Calu3 (cell line): ENCODE results near the gene PDCD4. TPM values are rescaled to one million over a fixed set of nuclear protein-coding genes. Genes with fewer than 3 reads are reported as not detected.

Experiments used
- BruUV-seq: library from RNA; stranded (reverse); fragments of 400-500 nt; replicated peaks from 2 replicates; lab custom pipeline; 2021; lab: Mats Ljungman, UMichigan
- CTCF ChIA-PET: fragments of 300-600 bp; sonication (Branson Sonifier 250); formaldehyde crosslinking; loops from one replicate; lab custom pipeline; 2022; ENCODE audit warnings: antibody characterized with exemption; lab: Charles Lee
- DNase-seq: peaks from one replicate; pipeline ENCODE4 v3.0.0; 2022
- H3K27ac Mint-ChIP-seq: one replicate; pipeline ENCODE4 v1.8.0; 2022; ENCODE audit warnings: mixed read lengths; ENCODE audit not compliant: unreplicated experiment
- H3K27me3 Mint-ChIP-seq: one replicate; pipeline ENCODE4 v1.8.0; 2022; ENCODE audit warnings: mixed read lengths; ENCODE audit not compliant: unreplicated experiment
- H3K36me3 Mint-ChIP-seq: one replicate; pipeline ENCODE4 v1.8.0; 2022; ENCODE audit warnings: mild to moderate bottlenecking, moderate library complexity, mixed read lengths; ENCODE audit not compliant: insufficient read depth, unreplicated experiment
- H3K4me1 Mint-ChIP-seq: one replicate; pipeline ENCODE4 v1.8.0; 2022; ENCODE audit warnings: mild to moderate bottlenecking, low read depth, mixed read lengths; ENCODE audit not compliant: unreplicated experiment
- H3K4me3 Mint-ChIP-seq: one replicate; pipeline ENCODE4 v1.8.0; 2022; ENCODE audit warnings: mild to moderate bottlenecking, low read depth, moderate library complexity, mixed read lengths; ENCODE audit not compliant: unreplicated experiment
- H3K9me3 Mint-ChIP-seq: one replicate; pipeline ENCODE4 v1.8.0; 2022; ENCODE audit warnings: low read depth, mixed read lengths; ENCODE audit not compliant: unreplicated experiment
- CTCF ChIP-seq: fragments of 200-600 bp; IDR thresholded peaks from one replicate; pipeline ENCODE4 v1.8.0; 2022; ENCODE audit warnings: antibody characterized with exemption; ENCODE audit not compliant: unreplicated experiment
- intact Hi-C: fragments of 100-400 bp; cut with micrococcal nuclease; formaldehyde crosslinking; loops from one replicate; pipeline ENCODE4 v1.10.0; 2022; ENCODE audit not compliant: unreplicated experiment
- total RNA-seq: library from RNA; stranded (reverse); gene quantifications from 2 replicates; pipeline ENCODE4 v1.2.3, GENCODE V29; 2022

The PDCD4 gene
- total RNA-seq, 1 experiment from 2014 or later: 26.1 TPM

- Mint-ChIP-seq H3K27me3 (no peaks in the 10 kb centered on the region), H3K9me3 (no peaks in the 10 kb centered on the region), H3K36me3 (no peaks in the 10 kb centered on the region), H3K4me3 (no peak overlapping the region), H3K27ac (no peak overlapping the region), H3K4me1 (no peaks in the 10 kb centered on the region)
- CTCF ChIA-PET: no interaction called here
- intact Hi-C loops: no loop called here
- DNase-seq: no peak
- no TSS peak for BruUV-seq
- TF ChIP-seq CTCF: no peak
Observed at GRCh38 chr10:110828525-110828924, 43.2 kb upstream of the PDCD4 start.

- Mint-ChIP-seq H3K4me1 (no peaks in the 10 kb centered on the region), H3K4me3 (no peak overlapping the region), H3K36me3 (no peaks in the 10 kb centered on the region), H3K27me3 (no peaks in the 10 kb centered on the region), H3K27ac (no peak overlapping the region), H3K9me3 (no peaks in the 10 kb centered on the region)
- no peak for TF ChIP-seq CTCF
- intact Hi-C loops: no loop called here
- BruUV-seq: no TSS peak
- DNase-seq: no peak
- CTCF ChIA-PET: no interaction called here
Observed at GRCh38 chr10:110829721-110830410, 41.9 kb upstream of the PDCD4 start.

GRCh38 chr10:110833234-110833940, 38.3 kb upstream of the PDCD4 start:
- Mint-ChIP-seq H3K27me3 (no peaks in the 10 kb centered on the region), H3K4me1 (no peaks in the 10 kb centered on the region), H3K27ac (no peak overlapping the region), H3K36me3 (no peaks in the 10 kb centered on the region), H3K4me3 (no peak overlapping the region), H3K9me3 (no peaks in the 10 kb centered on the region)
- TF ChIP-seq CTCF: no peak
- intact Hi-C loops: no loop called here
- no peak for DNase-seq
- no TSS peak for BruUV-seq
- CTCF ChIA-PET: no interaction called here

GRCh38 chr10:110833941-110834628, 37.6 kb upstream of the PDCD4 start:
- H3K27ac Mint-ChIP-seq: no peak overlapping the region
- no peak for TF ChIP-seq CTCF
- no peaks in the 10 kb centered on the region for H3K36me3 Mint-ChIP-seq
- intact Hi-C loops: no loop called here
- no peaks in the 10 kb centered on the region for H3K9me3 Mint-ChIP-seq
- CTCF ChIA-PET: no interaction called here
- no peak overlapping the region for H3K4me3 Mint-ChIP-seq
- H3K4me1 Mint-ChIP-seq: no peaks in the 10 kb centered on the region
- no TSS peak for BruUV-seq
- DNase-seq: no peak
- H3K27me3 Mint-ChIP-seq: no peaks in the 10 kb centered on the region
